Glutamatergic neuron (in vitro differentiated cells): Measurements from ENCODE around the gene PRKAG2. TPM values are rescaled to one million over a fixed set of nuclear protein-coding genes. Genes with fewer than 3 reads are reported as not detected.

Source experiments
- DNase-seq: peaks from one replicate; pipeline ENCODE4 v3.0.0; 2022
- H3K27ac Mint-ChIP-seq: one replicate; pipeline ENCODE4 v1.8.0; 2020; ENCODE audit warnings: mild to moderate bottlenecking, mixed read lengths, inconsistent platforms; ENCODE audit not compliant: unreplicated experiment
- H3K27me3 Mint-ChIP-seq: one replicate; pipeline ENCODE4 v1.8.0; 2020; ENCODE audit warnings: mild to moderate bottlenecking, moderate library complexity, mixed read lengths, inconsistent platforms; ENCODE audit not compliant: unreplicated experiment
- H3K36me3 Mint-ChIP-seq: one replicate; pipeline ENCODE4 v1.8.0; 2020; ENCODE audit warnings: mild to moderate bottlenecking, mixed read lengths, inconsistent platforms; ENCODE audit not compliant: unreplicated experiment
- H3K4me1 Mint-ChIP-seq: one replicate; pipeline ENCODE4 v1.8.0; 2020; ENCODE audit warnings: mild to moderate bottlenecking, low read depth, mixed read lengths, inconsistent platforms; ENCODE audit not compliant: unreplicated experiment
- H3K4me3 Mint-ChIP-seq: one replicate; pipeline ENCODE4 v1.8.0; 2020; ENCODE audit warnings: mild to moderate bottlenecking, mixed read lengths, inconsistent platforms; ENCODE audit not compliant: unreplicated experiment
- H3K9me3 Mint-ChIP-seq: one replicate; pipeline ENCODE4 v1.8.0; 2020; ENCODE audit warnings: mild to moderate bottlenecking, moderate library complexity, mixed read lengths, inconsistent platforms; ENCODE audit not compliant: unreplicated experiment
- total RNA-seq: library from RNA; stranded (reverse); fragmentation: NEBNext Ultra II Directional; extraction: Animal tissue kit (Norgen Biotek cat#: 25700); gene quantifications from one replicate; pipeline ENCODE4 v1.2.1, GENCODE V29; 2021; ENCODE audit not compliant: unreplicated experiment
- TF ChIP-seq, protein P1 (sequence below): fragments of 200-600 bp; sonication (generic); IDR thresholded peaks from one replicate; pipeline ENCODE4 v1.5.0; 2021; ENCODE audit not compliant: partially characterized antibody, unreplicated experiment

Gene PRKAG2
- total RNA-seq, 1 donor from 2014 or later = 24.7 TPM

GRCh38 chr7:151824373-151824933 is 52.5 kb downstream of the PRKAG2 start:
- Mint-ChIP-seq H3K4me1 (peaks cover 8% of the 10 kb centered on the region), H3K27me3 (peaks cover 5% of the 10 kb centered on the region), H3K36me3 (no peaks in the 10 kb centered on the region), H3K27ac (no peak overlapping the region), H3K4me3 (no peak overlapping the region), H3K9me3 (peaks cover 3% of the 10 kb centered on the region)
- no peak for DNase-seq
- TF ChIP-seq, protein P1, sequence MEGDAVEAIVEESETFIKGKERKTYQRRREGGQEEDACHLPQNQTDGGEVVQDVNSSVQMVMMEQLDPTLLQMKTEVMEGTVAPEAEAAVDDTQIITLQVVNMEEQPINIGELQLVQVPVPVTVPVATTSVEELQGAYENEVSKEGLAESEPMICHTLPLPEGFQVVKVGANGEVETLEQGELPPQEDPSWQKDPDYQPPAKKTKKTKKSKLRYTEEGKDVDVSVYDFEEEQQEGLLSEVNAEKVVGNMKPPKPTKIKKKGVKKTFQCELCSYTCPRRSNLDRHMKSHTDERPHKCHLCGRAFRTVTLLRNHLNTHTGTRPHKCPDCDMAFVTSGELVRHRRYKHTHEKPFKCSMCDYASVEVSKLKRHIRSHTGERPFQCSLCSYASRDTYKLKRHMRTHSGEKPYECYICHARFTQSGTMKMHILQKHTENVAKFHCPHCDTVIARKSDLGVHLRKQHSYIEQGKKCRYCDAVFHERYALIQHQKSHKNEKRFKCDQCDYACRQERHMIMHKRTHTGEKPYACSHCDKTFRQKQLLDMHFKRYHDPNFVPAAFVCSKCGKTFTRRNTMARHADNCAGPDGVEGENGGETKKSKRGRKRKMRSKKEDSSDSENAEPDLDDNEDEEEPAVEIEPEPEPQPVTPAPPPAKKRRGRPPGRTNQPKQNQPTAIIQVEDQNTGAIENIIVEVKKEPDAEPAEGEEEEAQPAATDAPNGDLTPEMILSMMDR = no peak

GRCh38 chr7:151823566-151824372 is 53.1 kb downstream of the PRKAG2 start:
- peaks cover 5% of the 10 kb centered on the region for H3K27me3 Mint-ChIP-seq

DNA sequence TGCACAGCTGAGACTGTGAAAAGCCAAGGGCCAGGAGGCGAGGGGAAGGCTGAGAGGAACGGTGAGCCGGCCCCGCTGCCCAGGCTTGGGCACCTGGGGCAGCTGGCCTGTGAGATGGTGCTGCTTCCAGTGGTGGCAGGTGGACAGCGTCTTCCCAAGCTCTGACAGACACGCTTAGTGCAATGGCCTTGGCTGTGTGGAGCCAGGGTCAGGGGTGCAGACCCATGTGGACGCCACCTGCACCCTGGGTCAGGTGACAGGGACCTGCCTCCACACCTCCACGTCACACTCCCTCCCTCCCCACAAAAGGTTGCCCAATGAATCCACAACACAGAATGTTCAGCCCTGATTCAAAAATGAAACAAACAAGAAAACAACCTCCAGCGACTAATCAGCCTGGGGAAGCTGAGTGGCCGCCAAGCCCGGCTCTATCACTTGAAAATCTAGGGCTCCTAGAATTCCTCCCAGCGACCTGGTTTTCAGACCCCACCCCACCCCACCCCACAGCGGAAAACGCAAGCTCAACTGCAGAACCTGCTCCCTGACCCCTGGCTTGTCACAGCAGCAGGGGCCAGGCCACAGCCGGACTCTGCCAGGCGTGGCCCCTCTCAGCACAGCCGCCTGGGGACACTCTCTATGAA is 54.3 kb downstream of the PRKAG2 start:
- TF ChIP-seq, protein P1 = no peak

More at GRCh38 chr7:151823566-151824372, 53.1 kb downstream of the PRKAG2 start:
- peaks cover 3% of the 10 kb centered on the region for H3K9me3 Mint-ChIP-seq
- no peak for DNase-seq
- no peaks in the 10 kb centered on the region for H3K36me3 Mint-ChIP-seq
- no peak overlapping the region for H3K4me3 Mint-ChIP-seq
- H3K27ac Mint-ChIP-seq = no peak overlapping the region
- TF ChIP-seq, protein P1 = no peak
- peaks cover 9% of the 10 kb centered on the region for H3K4me1 Mint-ChIP-seq

DNA sequence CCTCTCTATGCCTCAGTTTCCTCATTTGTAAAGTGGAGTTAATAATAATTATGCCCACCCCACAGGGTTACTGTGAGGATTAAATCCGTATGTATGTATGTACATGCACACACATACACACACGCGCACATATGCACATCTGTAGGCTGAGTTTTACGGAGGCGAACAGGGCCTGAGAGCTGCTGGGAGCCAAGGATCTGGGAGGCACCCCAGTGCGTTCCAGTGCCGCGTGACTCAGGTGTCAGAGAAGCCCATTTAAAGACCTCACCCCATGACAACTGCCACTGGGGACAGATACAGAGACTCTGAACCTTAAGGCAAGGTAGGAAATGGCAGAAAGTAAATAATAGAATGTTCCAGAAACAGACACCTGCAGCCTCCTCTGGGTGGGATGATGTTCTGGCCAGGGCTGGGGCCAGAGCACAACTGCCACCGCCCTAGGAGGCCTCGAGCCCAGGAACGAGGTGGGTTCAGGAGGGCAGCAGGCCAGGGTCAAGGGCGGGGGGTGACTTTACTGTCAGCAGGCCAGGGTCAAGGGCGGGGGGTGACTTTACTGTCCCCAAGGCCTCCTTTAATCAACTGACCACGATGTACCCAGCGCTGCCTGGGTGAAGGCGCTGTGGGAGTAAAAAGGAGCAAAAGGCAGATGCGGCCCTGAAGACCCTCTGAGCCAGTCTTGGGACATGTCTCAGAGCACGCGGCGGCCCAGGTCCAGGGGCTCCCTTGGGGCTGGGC is 54.9 kb downstream of the PRKAG2 start:
- Mint-ChIP-seq H3K4me3 (no peak overlapping the region), H3K36me3 (no peaks in the 10 kb centered on the region), H3K9me3 (peaks cover 5% of the 10 kb centered on the region), H3K27ac (no peak overlapping the region), H3K27me3 (peaks cover 3% of the 10 kb centered on the region), H3K4me1 (peaks cover 13% of the 10 kb centered on the region)
- TF ChIP-seq, protein P1 = no peak
- no peak for DNase-seq

More for the DNA sequence above, 54.3 kb downstream of the PRKAG2 start:
- Mint-ChIP-seq H3K9me3 (peaks cover 3% of the 10 kb centered on the region), H3K27ac (no peak overlapping the region), H3K27me3 (peaks cover 3% of the 10 kb centered on the region), H3K4me1 (peaks cover 10% of the 10 kb centered on the region), H3K36me3 (no peaks in the 10 kb centered on the region), H3K4me3 (no peak overlapping the region)
- DNase-seq = no peak
